ENCODE results near the gene PPP1R3C.

The PPP1R3C gene

DNA sequence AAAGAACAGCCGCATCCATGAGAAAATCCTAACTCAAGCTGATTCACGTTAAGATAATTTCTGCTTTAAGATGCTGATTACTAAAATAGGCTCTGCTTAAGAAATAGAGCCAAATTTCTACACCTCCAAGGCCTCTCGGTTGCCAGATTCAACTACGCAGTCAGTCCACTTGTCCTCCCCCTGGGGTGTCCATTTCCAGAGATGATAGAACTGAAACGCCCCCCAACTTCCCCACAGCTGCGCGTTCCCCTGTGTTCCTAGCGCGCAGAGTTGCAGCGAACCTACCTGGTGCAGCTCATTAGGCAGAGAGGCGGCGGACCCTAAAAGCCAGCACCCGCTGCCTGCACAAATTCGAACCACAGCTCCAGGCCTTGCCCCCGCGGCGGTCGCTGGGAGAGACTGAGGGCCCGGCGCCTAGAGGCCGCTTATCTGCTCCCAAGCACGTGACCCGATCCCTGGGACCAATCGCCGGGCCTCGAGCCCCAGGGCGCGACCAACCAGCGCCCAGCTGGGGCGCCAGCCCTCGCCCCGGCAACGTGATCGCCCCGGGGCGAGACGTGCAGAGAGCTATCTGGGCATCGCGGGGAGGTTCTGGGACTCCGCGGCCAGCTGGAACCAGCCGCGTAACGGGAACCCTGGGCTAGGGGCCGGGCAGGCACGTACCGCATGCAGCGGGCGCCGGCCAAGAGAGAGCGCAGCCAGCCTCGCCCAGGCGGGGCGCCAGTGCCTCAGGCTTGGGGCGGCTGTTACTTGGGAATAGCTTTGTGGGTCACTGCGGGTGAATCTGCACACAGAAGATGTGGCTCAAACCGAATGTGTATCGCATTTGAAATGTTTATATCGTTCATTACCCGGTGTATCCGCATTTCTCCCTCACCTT is at the start of gene PPP1R3C:
Gene PPP1R3C (minus strand): TSS at position 401 of the 880 bp plus-strand sequence. CDS start 102 bp downstream, at position 299.
- no peak within 1 kb of the TSS for H3K27ac ChIP-seq
- TF ChIP-seq ZFX (IDR thresholded peaks at IDR 0.05; ENCODE audit: borderline replicate concordance) = no peak
- TF ChIP-seq, protein P1, sequence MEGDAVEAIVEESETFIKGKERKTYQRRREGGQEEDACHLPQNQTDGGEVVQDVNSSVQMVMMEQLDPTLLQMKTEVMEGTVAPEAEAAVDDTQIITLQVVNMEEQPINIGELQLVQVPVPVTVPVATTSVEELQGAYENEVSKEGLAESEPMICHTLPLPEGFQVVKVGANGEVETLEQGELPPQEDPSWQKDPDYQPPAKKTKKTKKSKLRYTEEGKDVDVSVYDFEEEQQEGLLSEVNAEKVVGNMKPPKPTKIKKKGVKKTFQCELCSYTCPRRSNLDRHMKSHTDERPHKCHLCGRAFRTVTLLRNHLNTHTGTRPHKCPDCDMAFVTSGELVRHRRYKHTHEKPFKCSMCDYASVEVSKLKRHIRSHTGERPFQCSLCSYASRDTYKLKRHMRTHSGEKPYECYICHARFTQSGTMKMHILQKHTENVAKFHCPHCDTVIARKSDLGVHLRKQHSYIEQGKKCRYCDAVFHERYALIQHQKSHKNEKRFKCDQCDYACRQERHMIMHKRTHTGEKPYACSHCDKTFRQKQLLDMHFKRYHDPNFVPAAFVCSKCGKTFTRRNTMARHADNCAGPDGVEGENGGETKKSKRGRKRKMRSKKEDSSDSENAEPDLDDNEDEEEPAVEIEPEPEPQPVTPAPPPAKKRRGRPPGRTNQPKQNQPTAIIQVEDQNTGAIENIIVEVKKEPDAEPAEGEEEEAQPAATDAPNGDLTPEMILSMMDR (IDR thresholded peaks at IDR 0.05) = peak; percentile 21; the same call in 1 of the 2 replicates

DNA sequence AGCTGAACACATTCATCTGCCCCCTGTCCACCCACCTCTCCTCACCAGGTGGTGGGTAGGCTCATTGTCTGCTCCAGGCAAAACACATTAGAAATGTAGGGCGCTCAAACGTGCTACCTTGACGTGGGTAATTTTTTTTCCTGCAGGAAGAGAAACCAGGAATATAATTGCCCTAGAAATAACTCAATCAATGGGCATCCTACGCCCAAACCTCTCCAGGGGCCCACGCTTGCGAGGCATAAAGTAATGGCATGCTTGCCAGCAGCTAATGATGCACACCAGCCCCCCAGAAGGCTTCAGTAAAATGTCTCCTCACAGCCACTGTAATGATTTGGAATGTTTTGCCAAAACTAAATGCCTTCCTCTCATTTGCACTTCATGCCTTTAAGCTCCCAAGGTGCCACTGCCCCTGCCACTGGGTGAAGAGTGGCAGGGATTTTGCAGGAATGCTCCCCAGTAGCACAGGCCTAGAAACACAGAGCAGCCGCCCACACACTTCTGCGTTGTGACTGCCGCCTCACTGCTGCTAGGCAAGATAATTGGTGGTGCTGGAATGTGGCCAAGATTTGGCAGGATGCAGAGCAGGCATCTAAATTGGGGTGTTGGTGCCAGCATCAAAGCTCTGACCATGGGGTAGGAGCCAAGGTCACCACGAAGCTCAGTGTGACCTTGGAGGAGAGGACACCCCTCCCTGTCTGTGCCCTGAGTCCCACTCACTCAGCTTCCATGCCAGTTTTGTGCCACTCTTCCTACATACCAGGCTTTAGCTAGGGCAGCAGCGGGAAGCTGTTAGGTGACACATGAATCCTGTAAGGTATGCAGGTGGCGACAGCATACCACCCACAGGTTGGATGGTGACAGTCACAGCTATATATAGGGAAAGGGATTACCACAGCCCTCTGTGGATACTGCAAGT is 48.7 kb upstream of the PPP1R3C start:
- H3K27ac ChIP-seq = no peak overlapping the region
- TF ChIP-seq, protein P1 (IDR thresholded peaks at IDR 0.05) = no peak
- TF ChIP-seq ZFX (IDR thresholded peaks at IDR 0.05; ENCODE audit: borderline replicate concordance) = no peak

DNA sequence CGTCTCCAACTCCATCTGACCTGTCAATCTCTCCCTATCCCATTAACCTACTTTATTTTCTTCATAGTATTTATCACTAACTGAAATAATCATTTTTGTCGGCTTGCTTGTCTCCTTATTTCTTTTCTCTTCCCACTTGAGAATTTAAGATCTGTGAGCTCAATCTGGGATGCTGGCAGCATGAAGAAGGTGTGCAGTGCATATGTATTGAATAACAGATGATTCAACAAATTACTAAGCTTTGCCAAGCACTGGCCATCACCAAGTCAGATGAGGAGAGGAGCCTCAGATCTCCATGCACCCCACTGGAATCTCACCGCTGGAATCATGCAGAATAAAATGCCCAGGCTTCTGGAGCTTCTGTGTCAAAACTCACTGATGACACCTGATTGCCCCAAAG is 47.6 kb upstream of the PPP1R3C start:
- no peak overlapping the region for H3K27ac ChIP-seq
- TF ChIP-seq ZFX (IDR thresholded peaks at IDR 0.05; ENCODE audit: borderline replicate concordance) = no peak
- TF ChIP-seq, protein P1 (IDR thresholded peaks at IDR 0.05) = no peak

DNA sequence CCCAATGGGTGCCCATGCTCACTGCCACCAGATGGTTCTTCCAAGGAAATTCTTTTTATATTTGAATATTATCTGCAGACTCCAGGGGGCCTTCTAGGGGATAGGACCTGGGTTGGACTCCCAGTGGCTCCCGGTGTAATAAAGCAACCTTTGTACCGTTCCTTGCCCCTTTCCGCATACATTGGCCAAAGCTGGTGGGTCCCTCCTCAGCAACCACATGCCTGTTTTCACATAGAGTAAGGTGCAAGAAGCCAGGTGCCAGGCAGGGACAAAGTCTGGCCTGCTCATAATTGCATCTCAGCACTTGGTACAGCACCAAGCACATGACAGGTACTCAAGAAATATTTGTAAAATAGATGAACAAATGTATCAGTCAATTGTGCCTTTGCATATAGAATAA is 46.4 kb upstream of the PPP1R3C start:
- TF ChIP-seq, protein P1 (IDR thresholded peaks at IDR 0.05) = no peak
- TF ChIP-seq ZFX (IDR thresholded peaks at IDR 0.05; ENCODE audit: borderline replicate concordance) = no peak

DNA sequence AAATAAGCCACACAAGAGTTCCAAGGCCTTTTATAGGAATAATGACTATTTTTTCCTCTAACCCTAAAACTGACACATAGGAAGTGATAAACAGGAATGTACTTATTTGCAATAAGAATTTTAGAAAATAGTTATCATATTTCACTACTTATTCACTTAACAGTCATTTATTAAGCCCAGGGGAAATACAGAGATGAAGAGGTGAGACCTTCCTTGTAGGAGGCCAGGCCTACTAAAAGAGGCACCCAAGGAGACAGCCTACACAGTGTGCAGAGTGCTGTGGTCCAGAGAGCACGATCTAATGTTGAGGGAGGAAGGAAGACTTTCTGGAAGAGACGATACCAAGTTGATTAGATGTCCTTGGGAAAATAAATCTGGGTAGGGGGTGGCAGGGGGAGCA is 45.0 kb upstream of the PPP1R3C start:
- no peak for TF ChIP-seq ZFX (IDR thresholded peaks at IDR 0.05; ENCODE audit: borderline replicate concordance)
- TF ChIP-seq, protein P1 (IDR thresholded peaks at IDR 0.05) = no peak
- H3K27ac ChIP-seq = no peak overlapping the region

More for the DNA sequence above, 46.4 kb upstream of the PPP1R3C start:
- no peak overlapping the region for H3K27ac ChIP-seq

DNA sequence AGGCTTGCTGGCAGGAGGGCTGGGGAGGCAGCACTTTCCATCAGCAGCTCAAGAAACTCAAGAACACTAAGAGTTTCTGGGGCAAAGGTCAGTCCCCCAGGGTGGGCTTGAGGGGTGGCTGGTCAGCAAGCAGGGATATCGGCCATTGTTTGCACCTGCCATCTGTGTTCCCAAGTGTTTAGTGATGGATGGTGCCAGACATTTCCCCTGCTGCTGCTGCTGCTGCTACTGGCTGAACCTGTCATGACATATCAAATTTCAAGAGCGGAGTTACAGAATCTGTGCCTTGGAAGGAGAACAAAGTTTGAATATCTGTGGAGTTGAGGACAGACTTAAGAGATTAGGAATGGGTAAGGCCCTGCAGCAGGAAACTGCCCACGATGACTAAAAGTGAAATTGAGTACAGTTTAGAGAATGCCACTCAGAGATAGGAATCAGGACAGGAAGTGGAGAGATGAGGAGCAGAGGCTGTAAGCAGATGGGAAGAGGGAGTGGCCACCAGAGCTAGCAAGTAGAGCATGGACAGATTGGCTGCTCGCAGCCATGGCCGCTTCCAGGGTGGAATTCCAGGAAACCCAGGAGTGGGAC is 39.2 kb upstream of the PPP1R3C start:
- peak overlapping the region; percentile 67 for H3K27ac ChIP-seq
- no peak for TF ChIP-seq ZFX (IDR thresholded peaks at IDR 0.05; ENCODE audit: borderline replicate concordance)
- TF ChIP-seq, protein P1 (IDR thresholded peaks at IDR 0.05) = no peak

All from 22Rv1 (cell line).